ENCODE results near the gene ZNHIT2. TPM values are rescaled to one million over a fixed set of nuclear protein-coding genes. Genes with fewer than 3 reads are reported as not detected.

Gene ZNHIT2
- total RNA-seq, 1 experiment from 2014 or later, result 27.4 TPM

DNA sequence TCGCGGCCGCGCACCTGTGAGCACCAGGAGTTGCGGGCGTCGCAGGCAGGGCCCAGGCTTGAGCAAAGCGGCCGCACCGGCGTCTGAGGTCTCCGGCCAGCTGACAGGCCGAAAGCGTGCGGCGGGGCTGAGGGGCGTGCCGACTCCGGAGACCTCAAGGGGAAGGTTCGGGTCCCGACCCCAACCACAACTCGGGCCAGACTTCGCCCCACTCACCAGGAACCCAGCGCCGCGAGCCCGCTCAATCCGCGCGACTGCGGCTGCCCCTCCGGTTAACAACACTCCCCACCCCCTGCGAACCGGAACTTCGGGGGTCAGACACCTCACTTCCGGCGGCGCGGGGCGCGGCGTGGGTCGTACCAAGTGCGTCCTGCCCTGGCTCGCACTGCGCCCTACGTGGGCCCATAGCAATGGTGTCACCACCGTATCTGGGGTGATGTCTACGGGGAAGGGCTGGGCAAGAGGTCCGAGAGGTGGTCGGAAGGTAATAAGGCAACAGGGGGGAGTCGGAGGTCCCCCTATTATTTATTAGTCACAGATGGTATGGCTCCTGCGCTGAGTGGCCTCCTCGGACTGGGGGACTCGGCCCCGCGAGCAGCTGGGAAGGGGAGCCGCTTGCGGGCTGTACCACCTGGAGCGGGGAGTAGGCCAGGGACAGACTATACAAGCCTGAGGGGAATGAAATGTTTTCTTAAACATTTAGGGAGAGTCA, 16.9 kb upstream of the ZNHIT2 start, which contains the start of gene SYVN1:
Gene SYVN1, minus strand, starts transcription at position 280 of the 712 bp plus-strand sequence. CDS start 918 bp downstream, outside the sequence.
- Histone ChIP-seq H3K9me3 (ENCODE audit: low read depth, low read length, poor library complexity, severe bottlenecking) (no peaks in the 10 kb centered on the region), H3K27ac (ENCODE audit: low read depth, low read length, poor library complexity, severe bottlenecking) (peak within 1 kb of the TSS; percentile 99), H3K4me3 (ENCODE audit: low read depth, low read length, poor library complexity, severe bottlenecking) (peak within 1 kb of the TSS; percentile 70), H3K4me1 (ENCODE audit: insufficient read depth, low read length, poor library complexity, severe bottlenecking) (peaks cover 17% of the 10 kb centered on the region), H3K27me3 (replicated peaks; ENCODE audit: insufficient read depth, low read depth, low read length, poor library complexity) (no peaks in the 10 kb centered on the region), H3K36me3 (ENCODE audit: insufficient read depth, low read length, poor library complexity, severe bottlenecking) (peaks cover 34% of the 10 kb centered on the region)
- no TSS peak for BruUV-seq (replicated peaks)
- intact Hi-C loops (cut with micrococcal nuclease; ENCODE audit: unreplicated experiment), result no loop called here
- CTCF ChIA-PET, result interaction anchor here (1.0 kb wide), 1 partner anchor 17 kb away, joined by 3 read pairs; the partner anchor contains the start of gene ZNHIT2
- DNase-seq (ENCODE audit: low spot score), result peak; percentile 95
- POLR2A ChIA-PET (ENCODE audit: low non-redundant PET), result interaction anchor here (0.5 to 0.7 kb wide), 2 partner anchors 12 to 197 kb away, joined by 6 read pairs; partner anchors contain the start of genes FAU and MRPL49
- TF ChIP-seq EZH2 (IDR thresholded peaks at IDR 0.05; ENCODE audit: borderline replicate concordance, low read depth, low read length, poor library complexity, severe bottlenecking) (no peak), CTCF (conservative IDR thresholded peaks at IDR 0.05; ENCODE audit: low read depth, low read length) (no peak)

DNA sequence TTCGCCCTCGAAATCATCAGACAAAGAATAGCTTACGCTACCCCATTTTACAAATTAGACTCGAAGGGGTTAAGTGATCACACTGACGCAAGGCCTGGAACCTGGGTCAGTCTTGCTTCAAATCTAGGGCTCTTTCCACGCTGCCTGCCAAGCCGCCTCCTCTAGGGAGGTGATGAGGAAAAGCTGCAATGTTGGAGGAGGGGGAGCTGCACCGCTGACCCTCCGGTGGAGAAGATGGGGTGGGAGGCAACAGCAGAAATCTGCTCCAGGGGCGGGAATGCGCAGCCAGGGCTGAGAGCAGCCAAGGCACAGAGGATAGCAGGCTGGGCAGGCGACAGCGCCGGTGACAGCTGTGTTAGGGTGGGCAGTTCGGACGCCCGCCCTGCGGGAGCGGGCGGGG, 16.2 kb upstream of the ZNHIT2 start:
- POLR2A ChIA-PET (ENCODE audit: low non-redundant PET), result interaction anchor here (0.7 kb wide), 1 partner anchor 226 kb away, joined by 4 read pairs; no protein-coding TSS in a partner anchor
- peak overlapping the region; percentile 70 for H3K4me3 ChIP-seq (ENCODE audit: low read depth, low read length, poor library complexity, severe bottlenecking)
- no peaks in the 10 kb centered on the region for H3K27me3 ChIP-seq (replicated peaks; ENCODE audit: insufficient read depth, low read depth, low read length, poor library complexity)
- peaks cover 17% of the 10 kb centered on the region for H3K4me1 ChIP-seq (ENCODE audit: insufficient read depth, low read length, poor library complexity, severe bottlenecking)
- H3K36me3 ChIP-seq (ENCODE audit: insufficient read depth, low read length, poor library complexity, severe bottlenecking), result peaks cover 38% of the 10 kb centered on the region
- H3K27ac ChIP-seq (ENCODE audit: low read depth, low read length, poor library complexity, severe bottlenecking), result peak overlapping the region; percentile 99
- intact Hi-C loops (cut with micrococcal nuclease; ENCODE audit: unreplicated experiment), result no loop called here
- CTCF ChIA-PET, result no interaction called here
- no peaks in the 10 kb centered on the region for H3K9me3 ChIP-seq (ENCODE audit: low read depth, low read length, poor library complexity, severe bottlenecking)
- TF ChIP-seq CTCF (conservative IDR thresholded peaks at IDR 0.05; ENCODE audit: low read depth, low read length) (no peak), EZH2 (IDR thresholded peaks at IDR 0.05; ENCODE audit: borderline replicate concordance, low read depth, low read length, poor library complexity, severe bottlenecking) (no peak)
- TSS peak; percentile 46 for BruUV-seq (replicated peaks)
- DNase-seq (ENCODE audit: low spot score), result peak; percentile 26

- H3K27me3 ChIP-seq (replicated peaks; ENCODE audit: insufficient read depth, low read depth, low read length, poor library complexity), result no peaks in the 10 kb centered on the region
- ChIA-PET CTCF (no interaction called here), POLR2A (ENCODE audit: low non-redundant PET) (interaction anchor here (0.7 kb wide), 1 partner anchor 226 kb away, joined by 4 read pairs; no protein-coding TSS in a partner anchor)
- H3K4me3 ChIP-seq (ENCODE audit: low read depth, low read length, poor library complexity, severe bottlenecking), result peak overlapping the region; percentile 70
- no peak for DNase-seq (ENCODE audit: low spot score)
- no peak for TF ChIP-seq CTCF (conservative IDR thresholded peaks at IDR 0.05; ENCODE audit: low read depth, low read length)
- no peak for TF ChIP-seq EZH2 (IDR thresholded peaks at IDR 0.05; ENCODE audit: borderline replicate concordance, low read depth, low read length, poor library complexity, severe bottlenecking)
- peaks cover 17% of the 10 kb centered on the region for H3K4me1 ChIP-seq (ENCODE audit: insufficient read depth, low read length, poor library complexity, severe bottlenecking)
- H3K27ac ChIP-seq (ENCODE audit: low read depth, low read length, poor library complexity, severe bottlenecking), result peak overlapping the region; percentile 99
- BruUV-seq (replicated peaks), result no TSS peak
- peaks cover 44% of the 10 kb centered on the region for H3K36me3 ChIP-seq (ENCODE audit: insufficient read depth, low read length, poor library complexity, severe bottlenecking)
- no peaks in the 10 kb centered on the region for H3K9me3 ChIP-seq (ENCODE audit: low read depth, low read length, poor library complexity, severe bottlenecking)
- intact Hi-C loops (cut with micrococcal nuclease; ENCODE audit: unreplicated experiment), result no loop called here
Observed at GRCh38 chr11:65132988-65133700, 15.6 kb upstream of the ZNHIT2 start.

All from A673 (cell line).